Pancreas (tissue), 10 donors: Measurements from ENCODE around the gene AKAP6. TPM values are rescaled to one million over a fixed set of nuclear protein-coding genes. Genes with fewer than 3 reads are reported as not detected.

ENCODE experiments used
- ATAC-seq, 4 donors: fragments of 200-7000 bp; cut with Tn5 transposase; one replicate each; pipeline versions ENCODE4 v1.8.0 to v1.9.1; 2020; ENCODE audit warnings: mild to moderate bottlenecking in 4 of 4, moderate library complexity in 4 of 4
- DNase-seq, 6 donors: peaks; one replicate each; pipeline ENCODE4 v3.0.0-alpha.2; 2020
- FAIRE-seq: peaks from 2 replicates; lab custom pipeline; 2012; peaks lifted over from hg19 to GRCh38; lab: Jason Lieb, UNC
- H3K27ac ChIP-seq, 4 donors: fragments of 200-600 bp; sonication (generic); 1 replicate in 3 of 4; 2 replicates in 1 of 4; pipeline versions ENCODE4 v1.5.0 to v1.8.0; 2020
- H3K27me3 ChIP-seq, 4 donors: fragments of 200-600 bp; one replicate each; pipeline ENCODE4 v1.8.0; 2021
- H3K36me3 ChIP-seq, 3 donors: fragments of 200-600 bp; sonication (generic) in 1 of 3; one replicate each; pipeline versions ENCODE4 v1.5.0 to v1.8.0; 2020 to 2021
- H3K4me1 ChIP-seq, 3 donors: fragments of 200-600 bp; one replicate each; pipeline ENCODE4 v1.8.0; 2021
- H3K4me3 ChIP-seq, 4 donors: fragments of 200-600 bp; sonication (generic) in 2 of 4; one replicate each; pipeline versions ENCODE4 v1.5.0 to v1.8.0; 2020 to 2021
- H3K9me3 ChIP-seq, 4 donors: fragments of 200-600 bp; one replicate each; pipeline ENCODE4 v1.8.0; 2021
- WGBS, 2 donors: extraction: QIAGEN DNeasy Blood & Tissue Kit; methylation state at CpG; one replicate each; pipeline ENCODE4 v1.1.7; 2013; 5-methylcytosine and 5-hydroxymethylcytosine counted together
- intact Hi-C, 3 donors: fragments of 100-400 bp; cut with DNase I; formaldehyde crosslinking; loops; one replicate each; pipeline versions ENCODE4 v1.11.1 to v1.14.2; 2022
- polyA plus RNA-seq, 2 donors: library from polyadenylated mRNA; stranded (reverse); fragments of 200-250 nt; gene quantifications; one replicate each; pipeline ENCODE4 v1.2.3, GENCODE V29; 2013
- total RNA-seq, 6 donors: library from RNA; stranded (reverse); fragmentation: NEBNext Ultra II Directional in 4 of 6; extraction: Animal tissue kit (Norgen Biotek cat#: 25700) in 4 of 6; gene quantifications; one replicate each; pipeline versions ENCODE4 v1.2.1 to v1.2.4, GENCODE V29; 2021 to 2023
- TF ChIP-seq, protein P1 (sequence below), 4 donors: fragments of 200-600 bp; sonication (generic) in 3 of 4; IDR thresholded peaks; one replicate each; pipeline versions ENCODE4 v1.5.0 to v1.8.0; 2021; ENCODE audit warnings: antibody characterized with exemption in 4 of 4
- donor health status: healthy with polysubstance abuse.
- donor health status: DM: no; HTN: no; CAD: no; lungs with moderate emphysema.
- donor health status: DM: no; HTN: no; CAD: no.
- donor health status: control.
- donor health status: control.
- donor health status: Bipolar disorder and iron deficiency.
- donor health status: DM: yes; HTN: yes; CAD: no.
- donor health status: DM: no; HTN: no; CAD: no.
- donor health status: DM: no; HTN: no; CAD: no.
- donor health status: DM: yes; HTN: yes; CAD: no.

The AKAP6 gene
- total and polyA plus RNA-seq, 8 donors, result 0.34 to 2.2 (median 1.8) TPM

DNA sequence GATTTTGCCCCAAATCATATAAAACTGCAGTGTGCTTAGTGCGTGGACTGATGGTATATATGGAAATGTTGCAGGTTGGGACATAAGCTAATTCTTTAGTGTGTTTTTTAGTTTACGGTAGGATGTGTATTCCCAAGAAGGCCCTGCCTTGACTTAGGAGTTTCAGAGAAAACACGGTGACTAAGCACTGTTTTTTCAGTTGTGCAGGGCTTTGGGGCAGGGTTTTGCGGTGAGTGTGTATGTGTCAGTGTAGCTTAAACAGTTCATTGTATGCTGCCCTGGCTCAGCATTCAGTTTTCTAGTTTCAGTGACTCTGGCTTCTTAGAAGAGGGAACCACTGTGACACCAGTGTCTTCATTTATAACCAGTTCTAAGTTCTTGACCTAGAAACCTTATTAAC, 101.2 kb downstream of the AKAP6 start:
- Histone ChIP-seq H3K36me3 (no peaks in the 10 kb centered on the region), H3K9me3 (no peaks in the 10 kb centered on the region), H3K27ac (no peak overlapping the region), H3K4me3 (no peak overlapping the region), H3K4me1 (no peaks in the 10 kb centered on the region), H3K27me3 (no peaks in the 10 kb centered on the region)
- WGBS, 2 donors, result 90 to 93% methylated on average over 4 of the region's 4 CpGs
- TF ChIP-seq, protein P1, sequence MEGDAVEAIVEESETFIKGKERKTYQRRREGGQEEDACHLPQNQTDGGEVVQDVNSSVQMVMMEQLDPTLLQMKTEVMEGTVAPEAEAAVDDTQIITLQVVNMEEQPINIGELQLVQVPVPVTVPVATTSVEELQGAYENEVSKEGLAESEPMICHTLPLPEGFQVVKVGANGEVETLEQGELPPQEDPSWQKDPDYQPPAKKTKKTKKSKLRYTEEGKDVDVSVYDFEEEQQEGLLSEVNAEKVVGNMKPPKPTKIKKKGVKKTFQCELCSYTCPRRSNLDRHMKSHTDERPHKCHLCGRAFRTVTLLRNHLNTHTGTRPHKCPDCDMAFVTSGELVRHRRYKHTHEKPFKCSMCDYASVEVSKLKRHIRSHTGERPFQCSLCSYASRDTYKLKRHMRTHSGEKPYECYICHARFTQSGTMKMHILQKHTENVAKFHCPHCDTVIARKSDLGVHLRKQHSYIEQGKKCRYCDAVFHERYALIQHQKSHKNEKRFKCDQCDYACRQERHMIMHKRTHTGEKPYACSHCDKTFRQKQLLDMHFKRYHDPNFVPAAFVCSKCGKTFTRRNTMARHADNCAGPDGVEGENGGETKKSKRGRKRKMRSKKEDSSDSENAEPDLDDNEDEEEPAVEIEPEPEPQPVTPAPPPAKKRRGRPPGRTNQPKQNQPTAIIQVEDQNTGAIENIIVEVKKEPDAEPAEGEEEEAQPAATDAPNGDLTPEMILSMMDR (IDR thresholded peaks at IDR 0.05), result no peak
- FAIRE-seq, result no peak
- no peak for DNase-seq
- intact Hi-C loops, result no loop called here
- ATAC-seq, result no peak

DNA sequence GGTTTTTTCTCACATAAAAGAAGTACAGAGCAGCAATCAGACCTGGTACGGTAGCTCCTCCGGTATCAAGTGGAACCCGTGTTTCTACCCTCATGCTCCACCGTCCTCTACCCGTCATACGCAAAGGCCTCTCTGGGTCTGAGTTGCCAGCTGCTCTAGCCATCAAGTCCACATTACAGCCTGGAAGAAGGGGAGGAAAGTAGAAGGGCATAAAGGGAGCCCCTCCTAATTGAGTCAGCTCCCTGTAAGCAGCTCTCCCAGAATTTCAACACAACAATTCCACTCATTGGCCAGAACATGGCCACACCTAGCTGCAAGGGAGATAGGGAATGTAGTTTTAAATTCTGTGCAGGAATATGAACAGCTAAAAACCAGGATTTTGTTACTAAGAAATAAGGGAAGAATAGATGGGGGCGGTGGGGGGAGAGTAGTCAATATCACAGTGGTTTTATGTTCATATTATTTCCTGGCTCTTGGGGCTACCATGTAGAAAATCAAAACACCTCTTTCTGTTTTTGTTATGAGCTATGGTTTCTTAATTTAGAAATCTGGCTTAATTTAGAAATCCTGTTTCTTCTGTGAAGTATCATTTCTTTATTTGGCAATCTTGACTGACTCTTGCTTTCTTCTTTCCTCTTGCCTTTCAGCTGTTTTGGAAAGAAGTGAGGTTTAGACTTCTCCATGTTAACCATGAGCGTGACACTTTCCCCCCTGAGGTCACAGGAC, 103.9 kb downstream of the AKAP6 start:
- Histone ChIP-seq H3K4me1 (no peaks in the 10 kb centered on the region), H3K9me3 (no peaks in the 10 kb centered on the region), H3K4me3 (no peak overlapping the region), H3K27me3 (no peaks in the 10 kb centered on the region), H3K36me3 (no peaks in the 10 kb centered on the region), H3K27ac (no peak overlapping the region)
- TF ChIP-seq, protein P1 (IDR thresholded peaks at IDR 0.05), result no peak
- no peak for FAIRE-seq
- no peak for ATAC-seq
- DNase-seq, result no peak
- intact Hi-C loops, result no loop called here
- 88 to 96% methylated on average over 8 of the region's 8 CpGs for WGBS, 2 donors

- FAIRE-seq, result no peak
- no peaks in the 10 kb centered on the region for H3K9me3 ChIP-seq
- H3K27ac ChIP-seq, result no peak overlapping the region
- no peaks in the 10 kb centered on the region for H3K36me3 ChIP-seq
- WGBS, 2 donors, result 57 to 59% methylated on average over 2 of the region's 2 CpGs
- intact Hi-C loops, result no loop called here
- no peaks in the 10 kb centered on the region for H3K4me1 ChIP-seq
- ATAC-seq, result no peak
- TF ChIP-seq, protein P1 (IDR thresholded peaks at IDR 0.05), result no peak
- no peaks in the 10 kb centered on the region for H3K27me3 ChIP-seq
- H3K4me3 ChIP-seq, result no peak overlapping the region
- DNase-seq, result no peak
Measured at GRCh38 chr14:32434180-32434579, 105.1 kb downstream of the AKAP6 start.

- Histone ChIP-seq H3K4me3 (no peak overlapping the region), H3K4me1 (no peaks in the 10 kb centered on the region), H3K27ac (no peak overlapping the region), H3K27me3 (no peaks in the 10 kb centered on the region), H3K9me3 (no peaks in the 10 kb centered on the region), H3K36me3 (no peaks in the 10 kb centered on the region)
- DNase-seq (no peak), ATAC-seq (no peak), FAIRE-seq (no peak)
- intact Hi-C loops, result no loop called here
- TF ChIP-seq, protein P1 (IDR thresholded peaks at IDR 0.05), result no peak
Measured at GRCh38 chr14:32434880-32435279, 105.8 kb downstream of the AKAP6 start.

GRCh38 chr14:32435411-32435810, 106.3 kb downstream of the AKAP6 start:
- DNase-seq (no peak), FAIRE-seq (no peak), ATAC-seq (no peak)
- Histone ChIP-seq H3K36me3 (no peaks in the 10 kb centered on the region), H3K27ac (no peak overlapping the region), H3K9me3 (no peaks in the 10 kb centered on the region), H3K27me3 (no peaks in the 10 kb centered on the region), H3K4me1 (no peaks in the 10 kb centered on the region), H3K4me3 (no peak overlapping the region)
- intact Hi-C loops, result no loop called here
- TF ChIP-seq, protein P1 (IDR thresholded peaks at IDR 0.05), result no peak
- 74 to 85% methylated on average over 2 of the region's 2 CpGs for WGBS, 2 donors
